Right lobe of liver (tissue), 4 donors: ENCODE data around the gene AKNA.

ENCODE experiments used
- CTCF ChIP-seq, 4 donors: fragments of 200-600 bp in 3 of 4; fragments of 450-650 bp in 1 of 4; IDR thresholded peaks; one replicate each; pipeline versions ENCODE4 v1.5.1 to v1.8.0; 2016 to 2022; ENCODE audit warnings: antibody characterized with exemption in 4 of 4, mild to moderate bottlenecking in 2 of 4
- POLR2A ChIP-seq: fragments of 450-650 bp; IDR thresholded peaks from one replicate; pipeline ENCODE4 v1.6.1; 2017; ENCODE audit warnings: antibody characterized with exemption, mild to moderate bottlenecking
- donor health status: DM: no; HTN: no; CAD: no.
- donor health status: DM: no; HTN: no; CAD: no.
- donor health status: DM: no; HTN: yes; CAD: no.

- TF ChIP-seq CTCF (IDR thresholded peaks at IDR 0.05): no peak
- no peak for TF ChIP-seq POLR2A
These were observed 11.6 kb upstream of the AKNA start for GRCh38 chr9:114399381-114399780.
